ENCODE results near the gene ABCA7. TPM values are rescaled to one million over a fixed set of nuclear protein-coding genes. Genes with fewer than 3 reads are reported as not detected.

The ABCA7 gene
- total RNA-seq, 1 experiment from 2014 or later = 2.3 TPM

DNA sequence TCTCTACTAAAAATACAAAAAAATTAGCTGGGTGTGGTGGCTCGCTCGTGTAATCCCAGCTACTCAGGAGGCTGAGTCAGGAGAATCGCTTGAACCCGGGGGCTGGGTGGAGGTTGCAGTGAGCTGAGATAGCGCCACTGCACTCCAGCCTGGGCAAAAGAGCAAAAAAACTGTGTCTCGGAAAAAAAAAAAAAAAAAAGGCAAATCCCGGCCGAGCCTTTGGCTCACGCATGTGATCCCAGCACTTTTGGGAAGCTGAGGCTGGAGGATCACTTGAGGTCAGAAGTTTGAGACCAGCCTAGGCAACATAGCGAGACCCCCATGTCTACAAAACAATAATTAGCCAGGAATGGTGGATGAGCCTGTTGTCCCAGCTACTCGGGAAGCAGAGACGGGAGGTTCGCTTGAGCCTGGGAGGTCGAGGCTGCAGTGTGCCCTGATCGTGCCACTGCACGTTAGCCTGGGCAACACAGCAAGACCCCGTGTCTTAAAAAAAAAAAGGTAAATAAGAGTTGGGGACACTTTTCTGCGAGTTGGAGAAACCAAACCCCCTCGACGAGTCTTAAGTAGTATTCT is 63.3 kb downstream of the ABCA7 start:
- DNase-seq (ENCODE audit: low read depth, low spot score) = no peak
- in situ Hi-C loops (cut with HindIII; ENCODE audit: low pct_unique_long_range_greater_than_20kb, low sequenced_read_pairs) = no loop called here

- in situ Hi-C loops (cut with HindIII; ENCODE audit: low pct_unique_long_range_greater_than_20kb, low sequenced_read_pairs) = no loop called here
- peak; percentile 98 for DNase-seq (ENCODE audit: low read depth, low spot score)
Observed at GRCh38 chr19:1103708-1104310, 63.9 kb downstream of the ABCA7 start, which contains the start of gene GPX4. Gene GPX4 (plus strand): TSS chr19:1103994. CDS start chr19:1104044, 50 bp downstream.

DNA sequence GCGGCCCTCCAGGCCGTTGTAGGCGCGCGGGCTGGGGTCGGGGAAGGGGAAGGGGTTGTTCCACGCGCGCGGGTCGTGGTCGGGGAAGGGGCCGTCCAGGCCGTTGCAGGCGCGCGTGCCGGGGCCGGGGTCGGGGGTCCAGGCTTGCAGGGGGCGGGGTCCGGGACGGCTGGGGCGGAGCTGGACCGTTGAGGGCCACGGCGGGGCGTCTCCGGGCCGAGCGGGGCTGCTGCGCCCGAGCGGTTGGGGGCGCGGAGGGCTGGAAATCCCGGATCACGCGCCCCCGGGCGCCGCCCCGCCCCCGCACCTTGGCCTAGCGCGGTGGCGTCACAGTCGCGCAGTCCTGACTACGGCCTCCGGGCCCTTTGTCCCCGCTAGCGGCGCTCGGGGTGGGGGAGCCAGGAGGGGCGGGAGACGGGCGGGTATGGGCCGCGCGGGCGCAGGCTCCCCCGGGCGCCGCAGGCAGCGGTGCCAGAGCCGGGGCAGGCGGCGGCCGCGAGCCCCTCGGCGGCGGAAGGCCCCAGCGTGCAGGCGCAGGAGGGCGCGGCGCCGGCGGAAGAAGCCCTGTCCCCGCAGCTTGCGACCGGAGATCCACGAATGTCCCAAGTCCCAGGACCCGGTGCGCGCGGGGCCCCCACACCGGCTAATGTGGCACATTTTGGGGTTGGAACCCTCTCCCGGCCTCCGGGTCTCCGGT is 64.6 kb downstream of the ABCA7 start:
- DNase-seq (ENCODE audit: low read depth, low spot score) = peak; percentile 50
- in situ Hi-C loops (cut with HindIII; ENCODE audit: low pct_unique_long_range_greater_than_20kb, low sequenced_read_pairs) = no loop called here

- in situ Hi-C loops (cut with HindIII; ENCODE audit: low pct_unique_long_range_greater_than_20kb, low sequenced_read_pairs) = no loop called here
- no peak for DNase-seq (ENCODE audit: low read depth, low spot score)
Observed at GRCh38 chr19:1105008-1105872, 65.3 kb downstream of the ABCA7 start.

GRCh38 chr19:1105873-1106840 is 66.2 kb downstream of the ABCA7 start:
- in situ Hi-C loops (cut with HindIII; ENCODE audit: low pct_unique_long_range_greater_than_20kb, low sequenced_read_pairs) = no loop called here
- no peak for DNase-seq (ENCODE audit: low read depth, low spot score)

GRCh38 chr19:1106841-1107660 is 67.1 kb downstream of the ABCA7 start:
- in situ Hi-C loops (cut with HindIII; ENCODE audit: low pct_unique_long_range_greater_than_20kb, low sequenced_read_pairs) = no loop called here
- DNase-seq (ENCODE audit: low read depth, low spot score) = peak; percentile 45

GRCh38 chr19:1107661-1108261 is 67.9 kb downstream of the ABCA7 start:
- in situ Hi-C loops (cut with HindIII; ENCODE audit: low pct_unique_long_range_greater_than_20kb, low sequenced_read_pairs) = no loop called here
- no peak for DNase-seq (ENCODE audit: low read depth, low spot score)

GRCh38 chr19:1108291-1109031 is 68.6 kb downstream of the ABCA7 start:
- no peak for DNase-seq (ENCODE audit: low read depth, low spot score)
- in situ Hi-C loops (cut with HindIII; ENCODE audit: low pct_unique_long_range_greater_than_20kb, low sequenced_read_pairs) = no loop called here

DNA sequence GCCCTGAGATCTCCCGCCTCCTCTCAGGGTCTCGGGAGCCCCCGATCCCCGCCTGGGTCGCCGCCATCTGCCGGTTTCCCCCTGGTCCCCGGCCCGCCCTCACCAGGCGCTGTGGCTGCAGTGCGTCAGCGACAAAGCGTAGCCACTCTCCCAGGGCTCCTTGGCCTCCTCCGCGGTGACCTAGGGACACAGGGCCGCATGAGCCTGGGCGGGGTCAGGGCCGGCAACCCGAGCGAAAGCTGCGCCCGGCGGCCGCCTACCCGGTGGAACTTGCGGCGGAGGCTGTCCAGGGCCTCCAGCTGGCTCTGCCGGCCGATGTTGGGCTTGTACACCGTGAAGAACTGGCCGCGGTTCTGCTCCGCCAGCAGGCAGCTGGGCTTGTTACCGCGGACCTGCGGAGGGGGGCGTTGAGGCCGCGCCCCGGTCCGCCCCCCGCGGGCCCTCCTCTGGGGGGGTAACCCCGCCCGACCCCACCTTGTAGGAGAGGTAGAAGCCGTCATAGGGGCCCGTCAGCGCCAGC is 69.2 kb downstream of the ABCA7 start:
- in situ Hi-C loops (cut with HindIII; ENCODE audit: low pct_unique_long_range_greater_than_20kb, low sequenced_read_pairs) = no loop called here
- no peak for DNase-seq (ENCODE audit: low read depth, low spot score)

- in situ Hi-C loops (cut with HindIII; ENCODE audit: low pct_unique_long_range_greater_than_20kb, low sequenced_read_pairs) = no loop called here
Observed at GRCh38 chr19:1109697-1110671, 70.1 kb downstream of the ABCA7 start.

GRCh38 chr19:1110809-1111640 is 71.1 kb downstream of the ABCA7 start:
- in situ Hi-C loops (cut with HindIII; ENCODE audit: low pct_unique_long_range_greater_than_20kb, low sequenced_read_pairs) = no loop called here
- DNase-seq (ENCODE audit: low read depth, low spot score) = no peak

More at GRCh38 chr19:1109697-1110671, 70.1 kb downstream of the ABCA7 start:
- no peak for DNase-seq (ENCODE audit: low read depth, low spot score)

DNA sequence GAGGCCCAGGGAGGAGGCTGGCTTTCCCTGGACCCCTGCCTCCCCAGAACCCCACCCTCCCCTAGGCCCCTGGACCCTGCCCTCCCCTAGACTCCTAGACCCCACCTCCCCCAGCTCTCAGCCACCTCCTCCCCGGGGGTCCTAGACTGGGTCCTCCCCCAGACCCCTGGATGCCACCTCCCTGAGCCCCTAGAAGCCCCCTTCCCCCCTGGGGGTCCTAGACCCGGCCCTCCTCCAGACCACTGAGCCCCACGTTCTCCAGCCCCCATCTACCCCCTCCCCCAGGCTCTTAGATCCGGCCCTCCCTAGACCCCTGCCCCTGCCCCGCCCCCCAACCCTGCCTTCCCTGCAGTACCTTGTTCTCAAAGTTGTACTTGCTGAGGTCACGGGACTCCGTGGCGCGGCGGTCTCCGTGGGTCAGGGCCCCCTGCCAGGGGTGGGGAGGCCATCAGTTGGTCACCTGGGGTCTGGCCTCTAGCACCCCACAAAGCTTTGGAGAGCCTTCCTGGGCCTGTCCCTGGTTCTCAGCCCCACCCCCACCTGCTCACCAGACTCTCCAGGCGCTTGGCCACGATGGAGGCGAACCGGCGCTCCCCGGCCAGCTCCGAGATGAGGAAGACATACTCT is 71.8 kb downstream of the ABCA7 start:
- in situ Hi-C loops (cut with HindIII; ENCODE audit: low pct_unique_long_range_greater_than_20kb, low sequenced_read_pairs) = no loop called here
- DNase-seq (ENCODE audit: low read depth, low spot score) = no peak

Measured in SK-MEL-5 (cell line).